ENCODE results near the gene SACS. TPM values are rescaled to one million over a fixed set of nuclear protein-coding genes. Genes with fewer than 3 reads are reported as not detected.

The SACS gene
- total RNA-seq, 2 donors from 2014 or later = 15.2 to 29.2 TPM

DNA sequence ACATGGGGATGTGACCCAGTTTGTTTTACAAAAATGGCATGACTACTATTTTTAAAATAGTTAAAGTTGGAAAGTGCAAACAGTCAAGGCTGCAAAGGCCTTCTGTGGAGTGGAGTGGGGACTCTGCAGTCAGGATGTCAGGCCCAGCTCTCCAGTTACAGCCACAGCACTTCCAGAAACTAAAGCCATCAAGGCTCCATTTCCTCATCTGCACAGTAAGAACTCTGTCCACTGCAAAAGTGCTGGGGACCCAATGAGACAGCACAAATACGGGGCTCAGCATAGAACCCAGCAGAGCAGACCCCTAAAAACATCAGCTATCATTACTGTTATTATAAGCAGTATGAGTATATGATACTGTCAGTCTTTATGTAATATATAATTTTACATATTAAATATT, 73.6 kb downstream of the SACS start:
- no peaks in the 10 kb centered on the region for H3K27me3 ChIP-seq
- H3K27ac ChIP-seq = peak overlapping the region in 1 of 2 donors; percentile 35
- H3K4me1 ChIP-seq = peaks cover 0 to 14% of the 10 kb centered on the region in 2 donors
- peaks cover 49% of the 10 kb centered on the region for H3K36me3 ChIP-seq
- no peak for DNase-seq (ENCODE audit: low spot score)
- no peak overlapping the region for H3K4me3 ChIP-seq
- TF ChIP-seq, protein P1, sequence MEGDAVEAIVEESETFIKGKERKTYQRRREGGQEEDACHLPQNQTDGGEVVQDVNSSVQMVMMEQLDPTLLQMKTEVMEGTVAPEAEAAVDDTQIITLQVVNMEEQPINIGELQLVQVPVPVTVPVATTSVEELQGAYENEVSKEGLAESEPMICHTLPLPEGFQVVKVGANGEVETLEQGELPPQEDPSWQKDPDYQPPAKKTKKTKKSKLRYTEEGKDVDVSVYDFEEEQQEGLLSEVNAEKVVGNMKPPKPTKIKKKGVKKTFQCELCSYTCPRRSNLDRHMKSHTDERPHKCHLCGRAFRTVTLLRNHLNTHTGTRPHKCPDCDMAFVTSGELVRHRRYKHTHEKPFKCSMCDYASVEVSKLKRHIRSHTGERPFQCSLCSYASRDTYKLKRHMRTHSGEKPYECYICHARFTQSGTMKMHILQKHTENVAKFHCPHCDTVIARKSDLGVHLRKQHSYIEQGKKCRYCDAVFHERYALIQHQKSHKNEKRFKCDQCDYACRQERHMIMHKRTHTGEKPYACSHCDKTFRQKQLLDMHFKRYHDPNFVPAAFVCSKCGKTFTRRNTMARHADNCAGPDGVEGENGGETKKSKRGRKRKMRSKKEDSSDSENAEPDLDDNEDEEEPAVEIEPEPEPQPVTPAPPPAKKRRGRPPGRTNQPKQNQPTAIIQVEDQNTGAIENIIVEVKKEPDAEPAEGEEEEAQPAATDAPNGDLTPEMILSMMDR (IDR thresholded peaks at IDR 0.05) = no peak
- no peaks in the 10 kb centered on the region for H3K9me3 ChIP-seq

DNA sequence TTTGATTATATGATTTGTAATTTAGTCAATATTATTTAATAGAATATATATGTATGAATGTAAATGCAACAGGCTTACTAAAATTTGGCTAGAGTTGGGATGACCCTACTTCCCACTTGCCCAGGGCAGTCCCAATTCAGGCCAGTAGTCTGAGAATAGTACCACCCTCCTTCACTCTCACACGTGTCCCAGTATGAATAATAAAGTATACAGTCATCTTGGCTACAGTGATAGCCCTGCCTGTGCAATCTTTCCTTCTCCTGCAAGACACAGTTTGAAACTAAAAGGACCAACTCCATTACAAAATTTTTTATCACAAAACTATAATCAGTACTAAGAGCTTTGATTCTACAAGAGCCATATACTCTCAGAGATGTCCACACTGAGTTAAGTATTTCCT, 76.2 kb downstream of the SACS start:
- TF ChIP-seq, protein P1 (IDR thresholded peaks at IDR 0.05) = no peak
- Histone ChIP-seq H3K27me3 (no peaks in the 10 kb centered on the region), H3K4me3 (no peak overlapping the region), H3K9me3 (no peaks in the 10 kb centered on the region), H3K36me3 (peaks cover 33% of the 10 kb centered on the region), H3K4me1 (peaks cover 0 to 14% of the 10 kb centered on the region in 2 donors), H3K27ac (no peak overlapping the region)
- no peak for DNase-seq (ENCODE audit: low spot score)

DNA sequence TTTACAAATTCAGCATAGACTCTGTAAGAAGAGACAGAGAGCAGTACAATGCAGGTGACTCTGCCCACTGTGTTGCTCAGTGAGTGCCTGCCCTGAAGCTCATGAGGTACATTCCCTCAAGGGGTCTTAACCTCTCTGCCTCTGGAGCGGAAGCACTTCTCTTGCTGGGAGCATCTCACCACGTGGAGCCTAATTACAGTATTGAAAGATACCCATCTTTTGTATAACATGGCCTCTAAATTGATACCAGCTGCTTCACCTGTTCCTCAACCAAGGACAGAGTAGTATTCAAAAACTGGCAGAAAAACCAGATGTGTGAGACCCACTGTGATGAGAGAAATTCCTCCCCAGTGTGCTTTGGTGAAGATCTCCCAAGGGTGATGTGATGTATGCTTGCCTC, 77.1 kb downstream of the SACS start:
- peaks cover 33% of the 10 kb centered on the region for H3K36me3 ChIP-seq
- no peaks in the 10 kb centered on the region for H3K9me3 ChIP-seq
- H3K4me1 ChIP-seq = peaks cover 0 to 7% of the 10 kb centered on the region in 2 donors
- H3K27ac ChIP-seq = no peak overlapping the region
- TF ChIP-seq, protein P1 (IDR thresholded peaks at IDR 0.05) = no peak
- no peak for DNase-seq (ENCODE audit: low spot score)
- H3K4me3 ChIP-seq = no peak overlapping the region
- no peaks in the 10 kb centered on the region for H3K27me3 ChIP-seq

DNA sequence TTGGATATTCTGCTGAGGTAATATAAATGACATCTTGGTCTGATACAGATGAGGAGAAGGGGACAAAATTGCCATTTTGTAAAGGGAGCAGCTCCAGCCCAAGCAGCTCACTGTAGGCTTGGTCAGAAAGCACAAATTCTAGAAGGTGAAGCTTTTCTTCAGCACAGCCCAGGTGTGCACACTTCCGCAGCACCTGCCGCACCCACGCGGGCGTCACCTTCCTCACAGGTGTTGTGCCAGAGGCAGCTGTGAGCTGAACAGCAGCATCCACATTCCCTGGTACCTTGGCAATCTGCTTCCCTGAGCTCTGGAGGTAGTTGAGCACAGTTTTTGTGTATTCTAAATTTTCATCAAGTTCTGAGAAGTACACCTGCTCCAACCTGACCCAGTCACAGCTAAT, 79.0 kb downstream of the SACS start:
- DNase-seq (ENCODE audit: low spot score) = no peak
- H3K4me3 ChIP-seq = no peak overlapping the region
- no peak overlapping the region for H3K27ac ChIP-seq
- TF ChIP-seq, protein P1 (IDR thresholded peaks at IDR 0.05) = no peak
- peaks cover 0 to under 1% of the 10 kb centered on the region in 2 donors for H3K4me1 ChIP-seq
- no peaks in the 10 kb centered on the region for H3K27me3 ChIP-seq
- H3K36me3 ChIP-seq = peaks cover 28% of the 10 kb centered on the region
- H3K9me3 ChIP-seq = no peaks in the 10 kb centered on the region

DNA sequence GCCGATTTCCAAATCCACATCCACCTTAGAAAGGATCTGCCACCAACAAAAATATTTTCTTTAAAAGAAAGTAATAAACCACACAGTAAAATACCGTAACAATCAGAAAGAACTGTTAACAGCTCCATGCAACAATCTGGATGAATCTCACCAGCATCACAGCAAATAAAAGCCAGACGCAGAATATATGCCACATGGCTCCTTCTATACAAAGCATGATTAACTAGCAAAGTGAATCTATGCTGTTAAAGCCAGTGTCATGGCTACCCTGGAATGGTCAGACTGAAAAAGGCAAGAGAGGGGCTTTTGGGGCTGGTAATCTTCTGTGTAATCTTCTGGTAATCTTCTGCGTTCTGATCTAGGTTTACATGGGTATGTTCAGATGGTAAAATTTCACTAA, 81.3 kb downstream of the SACS start:
- TF ChIP-seq, protein P1 (IDR thresholded peaks at IDR 0.05) = no peak
- Histone ChIP-seq H3K4me3 (no peak overlapping the region), H3K9me3 (no peaks in the 10 kb centered on the region), H3K27me3 (no peaks in the 10 kb centered on the region), H3K27ac (no peak overlapping the region), H3K4me1 (peaks cover 0 to 10% of the 10 kb centered on the region in 2 donors), H3K36me3 (peaks cover 28% of the 10 kb centered on the region)
- no peak for DNase-seq (ENCODE audit: low spot score)

DNA sequence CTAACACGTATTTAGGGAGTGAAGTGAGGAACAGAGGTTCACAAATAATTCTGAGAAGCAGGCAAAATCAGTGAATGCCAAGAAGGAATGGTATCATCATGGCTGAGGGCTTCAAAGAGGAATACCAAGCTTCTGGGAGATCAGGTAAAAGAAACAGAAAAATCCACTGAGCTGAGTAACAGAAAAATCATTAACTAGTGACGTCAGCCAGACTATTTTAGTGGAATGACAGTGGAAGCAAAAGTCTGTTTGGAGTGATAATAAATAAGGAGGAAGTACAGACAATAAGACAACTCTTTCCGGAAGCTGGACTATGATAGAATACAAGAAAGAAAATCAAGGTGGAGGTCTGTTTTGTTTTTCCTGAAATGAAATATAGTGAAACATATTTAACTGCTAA, 83.5 kb downstream of the SACS start:
- H3K27ac ChIP-seq = no peak overlapping the region
- H3K27me3 ChIP-seq = no peaks in the 10 kb centered on the region
- no peak overlapping the region for H3K4me3 ChIP-seq
- no peak for DNase-seq (ENCODE audit: low spot score)
- peaks cover 8% of the 10 kb centered on the region for H3K36me3 ChIP-seq
- H3K9me3 ChIP-seq = no peaks in the 10 kb centered on the region
- H3K4me1 ChIP-seq = peaks cover 0 to 10% of the 10 kb centered on the region in 2 donors
- TF ChIP-seq, protein P1 (IDR thresholded peaks at IDR 0.05) = no peak

Measured in right atrium auricular region (tissue), 2 donors.